ENCODE data around the gene KRT81. TPM values are rescaled to one million over a fixed set of nuclear protein-coding genes. Genes with fewer than 3 reads are reported as not detected.
A peak's percentile ranks its signal among the peaks of the same experiment; 100 is the strongest.
"Not testable (repeated sequence)": the region's sequence is repeated elsewhere in the genome, so short reads cannot be mapped to it uniquely, and the experiment has no call there.

KRT81 gene
- total RNA-seq, 1 experiment from 2014 or later: 0.90 TPM

DNA sequence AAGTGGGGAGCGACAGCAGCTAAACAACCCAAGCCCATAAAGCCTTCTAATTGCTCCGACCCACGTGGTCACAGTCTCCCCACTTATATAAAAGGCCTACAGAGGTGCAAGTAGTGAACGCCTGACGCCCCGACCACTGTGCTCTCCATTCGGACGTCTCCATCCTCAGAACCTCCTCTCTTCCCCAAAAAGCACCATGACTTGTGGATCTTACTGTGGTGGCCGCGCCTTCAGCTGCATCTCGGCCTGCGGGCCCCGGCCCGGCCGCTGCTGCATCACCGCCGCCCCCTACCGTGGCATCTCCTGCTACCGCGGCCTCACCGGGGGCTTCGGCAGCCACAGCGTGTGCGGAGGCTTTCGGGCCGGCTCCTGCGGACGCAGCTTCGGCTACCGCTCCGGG is 10.4 kb upstream of the KRT81 start:
- H3K4me1 ChIP-seq (ENCODE audit: control insufficient read depth, insufficient read depth, low read length); POLR2A ChIA-PET; BruUV-seq (replicated peaks); H3K4me3 ChIP-seq (ENCODE audit: low read depth in 2 of 2, low read length in 2 of 2); intact Hi-C loops (cut with micrococcal nuclease; ENCODE audit: unreplicated experiment); H3K27ac ChIP-seq (ENCODE audit: low read length); DNase-seq (ENCODE audit: low read depth, low spot score); CTCF ChIA-PET; ATAC-seq; H3K9me3 ChIP-seq (ENCODE audit: control insufficient read depth, insufficient read depth, low read depth, low read length); H3K36me3 ChIP-seq (ENCODE audit: control insufficient read depth, insufficient read depth, low read length); in situ Hi-C loops (cut with HindIII; ENCODE audit: low pct_unique_long_range_greater_than_20kb, low sequenced_read_pairs); H3K27me3 ChIP-seq (ENCODE audit: control insufficient read depth, insufficient read depth, low read length): not testable (repeated sequence)

DNA sequence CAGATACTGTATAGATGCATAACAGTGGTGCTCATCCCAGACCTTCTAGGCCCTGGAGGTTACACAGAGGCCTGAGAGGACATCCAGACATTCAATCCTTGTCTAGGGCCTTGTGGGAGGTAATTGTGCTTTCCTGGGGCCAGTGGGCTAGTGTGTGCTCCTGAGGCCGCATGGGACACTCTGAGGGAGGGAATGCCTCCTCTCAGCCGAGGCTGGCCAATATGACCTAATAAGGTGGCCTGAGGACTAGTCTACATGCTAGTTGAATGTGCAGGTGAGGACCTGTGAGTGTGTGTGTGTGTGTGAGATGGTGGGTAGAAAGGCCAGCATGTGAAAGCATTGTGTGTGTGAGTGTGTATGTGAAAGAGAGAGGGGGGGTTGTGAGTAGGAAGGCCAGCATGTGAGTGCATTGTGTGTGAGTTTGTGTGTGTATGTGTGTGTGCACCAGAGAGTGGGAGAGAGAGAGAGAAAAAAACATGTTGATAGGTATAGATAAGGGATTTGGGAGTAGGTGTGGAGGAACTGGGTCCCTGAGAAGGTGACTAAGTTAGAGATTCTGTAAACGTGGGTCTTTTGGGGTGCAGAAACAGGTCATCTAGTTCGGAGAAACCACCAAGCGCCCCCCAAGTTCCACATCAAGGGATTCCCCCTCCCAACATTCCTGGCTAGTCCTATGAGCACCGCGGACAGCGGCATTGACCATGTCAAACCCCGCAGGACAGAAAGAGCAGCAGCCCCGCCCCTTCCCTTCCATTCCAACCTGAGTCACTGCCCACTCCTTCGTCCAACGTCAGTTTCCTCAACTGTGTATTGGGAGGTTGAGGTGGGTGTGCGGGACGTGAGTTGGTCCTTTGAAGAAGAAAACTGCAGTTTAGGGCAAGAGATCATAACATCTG is 9.7 kb upstream of the KRT81 start:
- Histone ChIP-seq H3K27ac (ENCODE audit: low read length) (no peak overlapping the region), H3K27me3 (ENCODE audit: control insufficient read depth, insufficient read depth, low read length) (no peaks in the 10 kb centered on the region), H3K4me1 (ENCODE audit: control insufficient read depth, insufficient read depth, low read length) (no peaks in the 10 kb centered on the region), H3K4me3 (ENCODE audit: low read depth in 2 of 2, low read length in 2 of 2) (no peak overlapping the region), H3K9me3 (ENCODE audit: control insufficient read depth, insufficient read depth, low read depth, low read length) (no peaks in the 10 kb centered on the region), H3K36me3 (ENCODE audit: control insufficient read depth, insufficient read depth, low read length) (no peaks in the 10 kb centered on the region)
- in situ Hi-C loops (cut with HindIII; ENCODE audit: low pct_unique_long_range_greater_than_20kb, low sequenced_read_pairs) (no loop called here), intact Hi-C loops (cut with micrococcal nuclease; ENCODE audit: unreplicated experiment) (no loop called here)
- ChIA-PET CTCF (no interaction called here), POLR2A (no interaction called here)
- BruUV-seq (replicated peaks): TSS peak; percentile 49
- TF ChIP-seq TCF7L2 (IDR thresholded peaks at IDR 0.05; ENCODE audit: low read depth, low read length): no peak
- TF ChIP-seq, protein P1, sequence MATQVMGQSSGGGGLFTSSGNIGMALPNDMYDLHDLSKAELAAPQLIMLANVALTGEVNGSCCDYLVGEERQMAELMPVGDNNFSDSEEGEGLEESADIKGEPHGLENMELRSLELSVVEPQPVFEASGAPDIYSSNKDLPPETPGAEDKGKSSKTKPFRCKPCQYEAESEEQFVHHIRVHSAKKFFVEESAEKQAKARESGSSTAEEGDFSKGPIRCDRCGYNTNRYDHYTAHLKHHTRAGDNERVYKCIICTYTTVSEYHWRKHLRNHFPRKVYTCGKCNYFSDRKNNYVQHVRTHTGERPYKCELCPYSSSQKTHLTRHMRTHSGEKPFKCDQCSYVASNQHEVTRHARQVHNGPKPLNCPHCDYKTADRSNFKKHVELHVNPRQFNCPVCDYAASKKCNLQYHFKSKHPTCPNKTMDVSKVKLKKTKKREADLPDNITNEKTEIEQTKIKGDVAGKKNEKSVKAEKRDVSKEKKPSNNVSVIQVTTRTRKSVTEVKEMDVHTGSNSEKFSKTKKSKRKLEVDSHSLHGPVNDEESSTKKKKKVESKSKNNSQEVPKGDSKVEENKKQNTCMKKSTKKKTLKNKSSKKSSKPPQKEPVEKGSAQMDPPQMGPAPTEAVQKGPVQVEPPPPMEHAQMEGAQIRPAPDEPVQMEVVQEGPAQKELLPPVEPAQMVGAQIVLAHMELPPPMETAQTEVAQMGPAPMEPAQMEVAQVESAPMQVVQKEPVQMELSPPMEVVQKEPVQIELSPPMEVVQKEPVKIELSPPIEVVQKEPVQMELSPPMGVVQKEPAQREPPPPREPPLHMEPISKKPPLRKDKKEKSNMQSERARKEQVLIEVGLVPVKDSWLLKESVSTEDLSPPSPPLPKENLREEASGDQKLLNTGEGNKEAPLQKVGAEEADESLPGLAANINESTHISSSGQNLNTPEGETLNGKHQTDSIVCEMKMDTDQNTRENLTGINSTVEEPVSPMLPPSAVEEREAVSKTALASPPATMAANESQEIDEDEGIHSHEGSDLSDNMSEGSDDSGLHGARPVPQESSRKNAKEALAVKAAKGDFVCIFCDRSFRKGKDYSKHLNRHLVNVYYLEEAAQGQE (IDR thresholded peaks at IDR 0.05; ENCODE audit: insufficient read depth in 1 of 2, low read depth in 2 of 2, low read length in 1 of 2): peak; percentile 86 to 88
- ATAC-seq (no peak), DNase-seq (ENCODE audit: low read depth, low spot score) (no peak)

DNA sequence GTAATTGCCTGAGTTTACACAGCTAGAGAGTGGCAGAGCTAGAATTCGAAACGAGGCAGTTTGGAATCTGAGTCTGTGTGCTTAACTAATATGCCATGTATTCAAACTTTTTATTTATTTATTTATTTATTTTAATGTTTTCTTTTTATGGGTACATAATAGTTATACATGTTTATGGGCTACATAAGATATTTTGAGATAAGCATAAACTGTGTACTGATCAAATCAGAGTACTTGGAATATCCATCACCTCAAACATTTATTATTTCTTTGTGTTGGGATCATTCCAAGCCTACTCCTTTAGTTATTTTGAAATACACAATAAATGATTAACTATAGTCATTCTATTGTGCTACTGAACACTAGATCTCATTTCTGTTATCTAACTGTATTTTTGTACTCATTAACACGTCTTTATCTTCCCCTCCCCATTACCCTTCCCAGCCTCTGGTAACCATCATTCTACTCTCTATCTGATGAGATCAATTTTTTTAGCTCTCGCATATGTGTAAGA is 7.4 kb upstream of the KRT81 start:
- no peaks in the 10 kb centered on the region for H3K36me3 ChIP-seq (ENCODE audit: control insufficient read depth, insufficient read depth, low read length)
- TF ChIP-seq TCF7L2 (IDR thresholded peaks at IDR 0.05; ENCODE audit: low read depth, low read length) (no peak), SIN3A (IDR thresholded peaks at IDR 0.05; ENCODE audit: borderline replicate concordance, insufficient read depth, low read depth, low read length) (no peak), POLR2AphosphoS5 (IDR thresholded peaks at IDR 0.05; ENCODE audit: low read depth, low read length) (no peak)
- TF ChIP-seq, protein P1 (IDR thresholded peaks at IDR 0.05; ENCODE audit: insufficient read depth in 1 of 2, low read depth in 2 of 2, low read length in 1 of 2): no peak
- TF ChIP-seq, protein P2, sequence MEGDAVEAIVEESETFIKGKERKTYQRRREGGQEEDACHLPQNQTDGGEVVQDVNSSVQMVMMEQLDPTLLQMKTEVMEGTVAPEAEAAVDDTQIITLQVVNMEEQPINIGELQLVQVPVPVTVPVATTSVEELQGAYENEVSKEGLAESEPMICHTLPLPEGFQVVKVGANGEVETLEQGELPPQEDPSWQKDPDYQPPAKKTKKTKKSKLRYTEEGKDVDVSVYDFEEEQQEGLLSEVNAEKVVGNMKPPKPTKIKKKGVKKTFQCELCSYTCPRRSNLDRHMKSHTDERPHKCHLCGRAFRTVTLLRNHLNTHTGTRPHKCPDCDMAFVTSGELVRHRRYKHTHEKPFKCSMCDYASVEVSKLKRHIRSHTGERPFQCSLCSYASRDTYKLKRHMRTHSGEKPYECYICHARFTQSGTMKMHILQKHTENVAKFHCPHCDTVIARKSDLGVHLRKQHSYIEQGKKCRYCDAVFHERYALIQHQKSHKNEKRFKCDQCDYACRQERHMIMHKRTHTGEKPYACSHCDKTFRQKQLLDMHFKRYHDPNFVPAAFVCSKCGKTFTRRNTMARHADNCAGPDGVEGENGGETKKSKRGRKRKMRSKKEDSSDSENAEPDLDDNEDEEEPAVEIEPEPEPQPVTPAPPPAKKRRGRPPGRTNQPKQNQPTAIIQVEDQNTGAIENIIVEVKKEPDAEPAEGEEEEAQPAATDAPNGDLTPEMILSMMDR (IDR thresholded peaks at IDR 0.05): no peak
- H3K9me3 ChIP-seq (ENCODE audit: control insufficient read depth, insufficient read depth, low read depth, low read length): no peaks in the 10 kb centered on the region
- no peak overlapping the region for H3K4me3 ChIP-seq (ENCODE audit: low read depth in 2 of 2, low read length in 2 of 2)
- BruUV-seq (replicated peaks): no TSS peak
- H3K27ac ChIP-seq (ENCODE audit: low read length): no peak overlapping the region
- ATAC-seq (no peak), DNase-seq (ENCODE audit: low read depth, low spot score) (no peak)
- ChIA-PET POLR2A (no interaction called here), CTCF (no interaction called here)
- no peaks in the 10 kb centered on the region for H3K4me1 ChIP-seq (ENCODE audit: control insufficient read depth, insufficient read depth, low read length)
- H3K27me3 ChIP-seq (ENCODE audit: control insufficient read depth, insufficient read depth, low read length): no peaks in the 10 kb centered on the region
- in situ Hi-C loops (cut with HindIII; ENCODE audit: low pct_unique_long_range_greater_than_20kb, low sequenced_read_pairs) (no loop called here), intact Hi-C loops (cut with micrococcal nuclease; ENCODE audit: unreplicated experiment) (no loop called here)

Data from Panc1 (cell line).